ENCODE measurements around the gene FOXP1.

FOXP1 gene

GRCh38 chr3:71313844-71314243 is 269.7 kb downstream of the FOXP1 start:
- Histone ChIP-seq H3K36me3 (ENCODE audit: control insufficient read depth, low read length) (no peaks in the 10 kb centered on the region), H3K4me1 (ENCODE audit: control insufficient read depth, low read length) (peaks cover 23% of the 10 kb centered on the region), H3K9me3 (ENCODE audit: control insufficient read depth, insufficient read depth, low read length) (no peaks in the 10 kb centered on the region), H3F3A (ENCODE audit: control insufficient read depth, insufficient read depth) (0 out of 2 replicates have a peak, but pooled peaks cover 2% of the 10 kb centered on the region), H4K20me1 (ENCODE audit: control insufficient read depth, insufficient read depth, low read depth, low read length) (0 out of 2 replicates have a peak, but pooled peaks cover 4% of the 10 kb centered on the region), H3K27me3 (ENCODE audit: control insufficient read depth, low read length) (no peaks in the 10 kb centered on the region), H3K27ac (ENCODE audit: low read depth, low read length) (no peak overlapping the region), H3K79me2 (ENCODE audit: control insufficient read depth, low read length) (peaks cover 35% of the 10 kb centered on the region), H3K4me2 (ENCODE audit: low read length) (no peak overlapping the region), H3K9me2 (replicated peaks; ENCODE audit: control insufficient read depth, low read length) (no peaks in the 10 kb centered on the region), H3K4me3 (ENCODE audit: low read length) (no peak overlapping the region)
- TF ChIP-seq EZH2phosphoT487 (IDR thresholded peaks at IDR 0.05; ENCODE audit: borderline replicate concordance, low read length), result no peak
- TF ChIP-seq, protein P1, sequence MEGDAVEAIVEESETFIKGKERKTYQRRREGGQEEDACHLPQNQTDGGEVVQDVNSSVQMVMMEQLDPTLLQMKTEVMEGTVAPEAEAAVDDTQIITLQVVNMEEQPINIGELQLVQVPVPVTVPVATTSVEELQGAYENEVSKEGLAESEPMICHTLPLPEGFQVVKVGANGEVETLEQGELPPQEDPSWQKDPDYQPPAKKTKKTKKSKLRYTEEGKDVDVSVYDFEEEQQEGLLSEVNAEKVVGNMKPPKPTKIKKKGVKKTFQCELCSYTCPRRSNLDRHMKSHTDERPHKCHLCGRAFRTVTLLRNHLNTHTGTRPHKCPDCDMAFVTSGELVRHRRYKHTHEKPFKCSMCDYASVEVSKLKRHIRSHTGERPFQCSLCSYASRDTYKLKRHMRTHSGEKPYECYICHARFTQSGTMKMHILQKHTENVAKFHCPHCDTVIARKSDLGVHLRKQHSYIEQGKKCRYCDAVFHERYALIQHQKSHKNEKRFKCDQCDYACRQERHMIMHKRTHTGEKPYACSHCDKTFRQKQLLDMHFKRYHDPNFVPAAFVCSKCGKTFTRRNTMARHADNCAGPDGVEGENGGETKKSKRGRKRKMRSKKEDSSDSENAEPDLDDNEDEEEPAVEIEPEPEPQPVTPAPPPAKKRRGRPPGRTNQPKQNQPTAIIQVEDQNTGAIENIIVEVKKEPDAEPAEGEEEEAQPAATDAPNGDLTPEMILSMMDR (IDR thresholded peaks at IDR 0.05; ENCODE audit: low read depth, low read length, poor library complexity, severe bottlenecking), result no peak

- Histone ChIP-seq H3K9me2 (replicated peaks; ENCODE audit: control insufficient read depth, low read length) (no peaks in the 10 kb centered on the region), H4K20me1 (ENCODE audit: control insufficient read depth, insufficient read depth, low read depth, low read length) (0 out of 2 replicates have a peak, but pooled peaks cover 4% of the 10 kb centered on the region), H3K27ac (ENCODE audit: low read depth, low read length) (no peak overlapping the region), H3K27me3 (ENCODE audit: control insufficient read depth, low read length) (no peaks in the 10 kb centered on the region), H3K4me3 (ENCODE audit: low read length) (no peak overlapping the region), H3K9me3 (ENCODE audit: control insufficient read depth, insufficient read depth, low read length) (no peaks in the 10 kb centered on the region), H3K4me1 (ENCODE audit: control insufficient read depth, low read length) (peaks cover 9% of the 10 kb centered on the region), H3K36me3 (ENCODE audit: control insufficient read depth, low read length) (no peaks in the 10 kb centered on the region), H3K79me2 (ENCODE audit: control insufficient read depth, low read length) (peaks cover 33% of the 10 kb centered on the region), H3F3A (ENCODE audit: control insufficient read depth, insufficient read depth) (no peaks in the 10 kb centered on the region), H3K4me2 (ENCODE audit: low read length) (no peak overlapping the region)
- TF ChIP-seq EZH2phosphoT487 (IDR thresholded peaks at IDR 0.05; ENCODE audit: borderline replicate concordance, low read length), result no peak
- TF ChIP-seq, protein P1 (IDR thresholded peaks at IDR 0.05; ENCODE audit: low read depth, low read length, poor library complexity, severe bottlenecking), result no peak
Observed at GRCh38 chr3:71312461-71312860, 271.1 kb downstream of the FOXP1 start.

- Histone ChIP-seq H3K4me2 (ENCODE audit: low read length) (no peak overlapping the region), H3K9me3 (ENCODE audit: control insufficient read depth, insufficient read depth, low read length) (no peaks in the 10 kb centered on the region), H3K27ac (ENCODE audit: low read depth, low read length) (no peak overlapping the region), H3K79me2 (ENCODE audit: control insufficient read depth, low read length) (peaks cover 34% of the 10 kb centered on the region), H3K9me2 (replicated peaks; ENCODE audit: control insufficient read depth, low read length) (no peaks in the 10 kb centered on the region), H3F3A (ENCODE audit: control insufficient read depth, insufficient read depth) (no peaks in the 10 kb centered on the region), H3K36me3 (ENCODE audit: control insufficient read depth, low read length) (no peaks in the 10 kb centered on the region), H3K27me3 (ENCODE audit: control insufficient read depth, low read length) (no peaks in the 10 kb centered on the region), H3K4me1 (ENCODE audit: control insufficient read depth, low read length) (peaks cover 9% of the 10 kb centered on the region), H4K20me1 (ENCODE audit: control insufficient read depth, insufficient read depth, low read depth, low read length) (0 out of 2 replicates have a peak, but pooled peaks cover 4% of the 10 kb centered on the region), H3K4me3 (ENCODE audit: low read length) (no peak overlapping the region)
- no peak for TF ChIP-seq EZH2phosphoT487 (IDR thresholded peaks at IDR 0.05; ENCODE audit: borderline replicate concordance, low read length)
Observed at GRCh38 chr3:71311661-71312046, 271.9 kb downstream of the FOXP1 start.

DNA sequence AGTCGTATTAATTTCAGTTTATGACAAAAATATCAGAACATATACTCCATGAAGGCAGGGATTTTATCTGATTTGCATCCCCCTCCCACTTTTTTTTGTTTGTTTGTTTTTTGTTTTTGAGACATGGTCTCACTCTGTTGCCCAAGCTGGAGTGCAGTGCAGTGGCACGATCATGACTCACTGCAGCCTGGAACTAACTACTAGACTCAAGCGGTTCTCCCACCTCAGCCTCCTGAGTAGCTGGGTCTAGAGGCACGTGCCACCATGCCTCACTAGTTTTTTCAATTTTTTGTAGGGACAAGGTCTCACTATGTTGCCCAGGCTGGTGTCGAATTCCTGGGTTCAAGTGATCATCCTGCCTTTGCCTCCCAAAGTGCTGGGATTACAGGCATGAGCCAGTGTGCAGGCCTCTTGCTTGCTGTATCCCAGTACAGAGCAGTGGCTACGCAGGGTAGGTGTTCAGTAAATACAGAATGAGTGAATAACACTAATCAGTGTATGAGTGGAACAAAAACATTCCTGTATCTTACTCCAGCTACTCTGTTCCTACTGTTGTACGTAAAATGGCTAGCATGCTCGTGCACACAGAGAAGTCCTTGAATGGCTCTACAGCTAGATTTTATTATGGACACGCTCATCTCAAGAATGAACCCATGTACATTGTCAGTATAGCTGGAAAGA is 272.4 kb downstream of the FOXP1 start:
- Histone ChIP-seq H3K4me3 (ENCODE audit: low read length) (no peak overlapping the region), H3K4me1 (ENCODE audit: control insufficient read depth, low read length) (peaks cover 14% of the 10 kb centered on the region), H3K79me2 (ENCODE audit: control insufficient read depth, low read length) (peaks cover 35% of the 10 kb centered on the region), H3F3A (ENCODE audit: control insufficient read depth, insufficient read depth) (no peaks in the 10 kb centered on the region), H3K36me3 (ENCODE audit: control insufficient read depth, low read length) (no peaks in the 10 kb centered on the region), H3K9me2 (replicated peaks; ENCODE audit: control insufficient read depth, low read length) (no peaks in the 10 kb centered on the region), H4K20me1 (ENCODE audit: control insufficient read depth, insufficient read depth, low read depth, low read length) (0 out of 2 replicates have a peak, but pooled peaks cover 4% of the 10 kb centered on the region), H3K27ac (ENCODE audit: low read depth, low read length) (no peak overlapping the region), H3K9me3 (ENCODE audit: control insufficient read depth, insufficient read depth, low read length) (no peaks in the 10 kb centered on the region), H3K4me2 (ENCODE audit: low read length) (no peak overlapping the region), H3K27me3 (ENCODE audit: control insufficient read depth, low read length) (no peaks in the 10 kb centered on the region)
- TF ChIP-seq, protein P1 (IDR thresholded peaks at IDR 0.05; ENCODE audit: low read depth, low read length, poor library complexity, severe bottlenecking), result no peak
- TF ChIP-seq EZH2phosphoT487 (IDR thresholded peaks at IDR 0.05; ENCODE audit: borderline replicate concordance, low read length), result no peak
